Activated T-helper 9 cell treated with anti-CD3 and anti-CD28 coated beads, Interleukin-2, amount 50 U/mL, for 16 hours (primary cell): Measurements from ENCODE around the gene MTHFSD.
A peak's percentile ranks its signal among the peaks of the same experiment; 100 is the strongest.

Experiments
- DNase-seq: peaks from one replicate; pipeline ENCODE4 v3.0.0-alpha.2; 2020; ENCODE audit warnings: low read depth

Gene MTHFSD

DNA sequence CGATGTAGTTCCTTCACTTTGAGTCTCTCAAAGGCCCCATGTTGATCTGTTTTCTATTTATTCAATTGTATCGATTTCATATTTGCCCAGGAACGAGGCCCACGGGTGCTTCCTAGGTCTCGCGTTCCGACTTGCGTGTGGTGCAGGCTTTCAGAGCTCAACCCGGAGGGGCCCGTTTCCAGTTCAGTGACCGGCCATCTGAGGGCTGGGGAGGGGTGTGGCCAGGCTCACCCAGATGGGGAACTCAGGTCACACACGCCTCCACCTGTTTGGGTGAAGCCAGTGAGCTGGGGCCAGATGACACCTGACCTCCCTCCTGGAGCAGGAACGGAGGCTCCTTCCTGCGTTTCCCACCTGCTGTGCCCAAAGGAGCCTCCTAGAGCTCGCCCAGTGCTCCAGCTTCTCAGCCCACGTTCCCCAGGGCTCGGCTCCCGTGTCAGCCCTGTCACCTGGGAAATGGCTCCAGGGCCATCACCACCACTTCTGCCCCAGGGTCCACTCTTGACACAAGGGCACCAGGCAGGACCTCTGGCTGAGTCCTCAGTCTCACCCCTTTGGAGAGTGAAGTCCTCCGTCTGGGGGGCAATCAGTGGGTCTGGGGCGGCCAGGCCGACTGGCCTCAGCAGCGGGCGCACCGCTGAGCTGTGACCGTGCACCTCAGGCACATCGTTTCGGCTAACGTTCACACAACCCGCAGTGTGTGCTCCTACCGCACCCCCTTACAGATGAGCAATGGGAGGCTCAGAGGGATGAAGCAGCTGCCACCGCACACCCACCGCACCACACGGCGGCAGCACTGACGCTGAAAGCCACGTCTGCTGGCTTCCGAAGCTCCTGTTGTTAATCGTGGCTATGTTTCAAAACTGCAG is 26.7 kb downstream of the MTHFSD start:
- no peak for DNase-seq

DNA sequence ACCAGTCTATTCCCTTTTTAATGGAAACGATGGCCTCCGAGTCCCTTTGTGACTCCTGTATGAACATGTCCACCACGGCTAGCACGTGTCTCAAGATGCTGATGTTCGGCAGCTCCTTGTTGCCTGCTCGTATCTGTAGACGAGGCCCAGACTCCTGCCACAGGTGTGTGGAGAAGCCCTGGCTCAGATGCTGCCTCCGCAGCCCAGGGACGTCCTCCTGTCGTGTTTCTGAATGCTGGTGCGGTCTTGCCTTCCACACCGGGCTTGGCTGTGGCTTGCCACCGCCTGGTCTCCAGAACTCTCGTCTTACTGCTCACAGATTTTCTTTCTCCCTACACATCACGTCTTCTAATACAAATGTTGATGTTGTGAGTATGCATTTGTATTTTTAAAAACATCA is 27.7 kb downstream of the MTHFSD start:
- no peak for DNase-seq

DNA sequence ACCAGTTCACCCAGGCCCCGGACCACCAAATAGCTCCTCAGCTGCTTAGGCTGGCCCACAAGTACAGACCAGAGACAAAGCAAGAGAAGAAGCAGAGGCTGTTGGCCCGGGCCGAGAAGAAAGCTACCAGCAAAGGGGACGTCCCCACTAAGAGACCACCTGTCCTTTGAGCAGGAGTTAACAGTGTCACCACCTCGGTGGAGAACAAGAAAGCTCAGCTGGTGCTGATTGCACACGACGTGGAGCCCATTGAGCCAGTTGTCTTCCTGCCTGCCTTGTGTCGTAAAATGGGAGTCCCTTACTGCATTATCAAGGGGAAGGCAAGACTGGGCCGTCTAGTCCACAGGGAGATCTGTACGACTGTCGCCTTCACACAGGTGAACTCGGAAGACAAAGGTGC is 29.3 kb downstream of the MTHFSD start:
- DNase-seq = no peak

DNA sequence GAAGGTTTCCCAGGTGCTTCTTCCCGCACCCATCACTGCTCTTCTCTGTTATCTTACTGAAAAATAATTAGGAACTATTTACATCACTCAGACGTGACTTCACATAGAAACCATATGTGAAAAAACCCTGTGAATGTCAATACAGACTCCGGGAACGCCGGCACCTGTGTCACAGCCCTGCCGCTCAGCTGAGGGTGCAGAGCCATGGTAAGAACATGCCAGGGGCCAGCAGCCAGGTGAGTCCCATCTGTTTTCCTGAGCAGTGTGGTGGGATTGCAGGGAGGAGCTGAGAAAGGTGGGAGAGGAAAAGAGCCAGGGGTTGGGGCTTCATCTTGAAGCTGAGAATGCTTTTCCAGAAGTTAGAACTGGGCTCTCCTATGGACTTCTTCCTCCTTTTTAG is 31.0 kb downstream of the MTHFSD start:
- no peak for DNase-seq

DNA sequence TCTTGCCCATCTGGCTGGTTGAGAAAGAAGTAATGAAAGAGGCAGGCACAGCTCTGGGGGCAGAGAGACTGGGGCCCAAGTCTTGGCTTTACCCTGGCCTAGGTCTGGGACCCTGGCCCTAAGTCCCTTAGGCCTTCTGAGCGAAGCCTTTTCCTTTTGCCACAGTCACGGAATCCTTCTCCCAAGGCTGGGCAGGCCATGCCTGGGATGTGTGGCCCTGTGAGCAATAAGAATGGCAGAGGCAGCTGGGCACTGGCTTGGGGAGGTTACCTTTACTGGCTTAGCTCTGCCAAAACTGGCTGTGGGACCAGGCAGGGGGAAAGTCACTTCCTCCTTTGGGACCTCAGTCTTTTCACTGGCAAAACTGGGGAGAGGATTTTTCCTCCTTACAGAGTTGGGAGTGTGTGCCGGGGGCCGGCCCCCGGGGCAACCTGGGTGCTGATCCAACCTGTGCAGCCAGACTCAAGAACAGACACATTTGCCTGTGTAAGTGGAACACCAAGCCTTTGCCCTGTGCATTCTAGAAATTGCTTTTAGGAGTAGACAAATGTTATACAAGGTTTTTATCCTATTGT is 31.8 kb downstream of the MTHFSD start:
- no peak for DNase-seq

DNA sequence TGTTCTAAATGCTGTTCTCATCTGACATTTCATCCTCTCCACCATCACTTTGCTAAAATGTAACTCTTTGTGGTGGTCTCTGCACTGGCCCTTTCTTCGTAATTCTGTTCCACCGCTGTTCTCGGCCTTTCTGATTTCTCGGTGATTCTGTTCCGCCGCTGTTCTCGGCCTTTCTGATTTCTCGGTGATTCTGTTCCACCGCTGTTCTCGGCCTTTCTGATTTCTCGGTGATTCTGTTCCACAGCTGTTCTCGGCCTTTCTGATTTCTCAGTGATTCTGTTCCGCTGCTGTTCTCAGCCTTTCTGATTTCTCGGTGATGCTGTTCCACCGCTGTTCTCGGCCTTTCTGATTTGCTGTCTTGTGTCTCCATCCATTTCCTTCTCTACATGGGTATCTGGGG is 32.4 kb downstream of the MTHFSD start:
- DNase-seq = no peak

DNA sequence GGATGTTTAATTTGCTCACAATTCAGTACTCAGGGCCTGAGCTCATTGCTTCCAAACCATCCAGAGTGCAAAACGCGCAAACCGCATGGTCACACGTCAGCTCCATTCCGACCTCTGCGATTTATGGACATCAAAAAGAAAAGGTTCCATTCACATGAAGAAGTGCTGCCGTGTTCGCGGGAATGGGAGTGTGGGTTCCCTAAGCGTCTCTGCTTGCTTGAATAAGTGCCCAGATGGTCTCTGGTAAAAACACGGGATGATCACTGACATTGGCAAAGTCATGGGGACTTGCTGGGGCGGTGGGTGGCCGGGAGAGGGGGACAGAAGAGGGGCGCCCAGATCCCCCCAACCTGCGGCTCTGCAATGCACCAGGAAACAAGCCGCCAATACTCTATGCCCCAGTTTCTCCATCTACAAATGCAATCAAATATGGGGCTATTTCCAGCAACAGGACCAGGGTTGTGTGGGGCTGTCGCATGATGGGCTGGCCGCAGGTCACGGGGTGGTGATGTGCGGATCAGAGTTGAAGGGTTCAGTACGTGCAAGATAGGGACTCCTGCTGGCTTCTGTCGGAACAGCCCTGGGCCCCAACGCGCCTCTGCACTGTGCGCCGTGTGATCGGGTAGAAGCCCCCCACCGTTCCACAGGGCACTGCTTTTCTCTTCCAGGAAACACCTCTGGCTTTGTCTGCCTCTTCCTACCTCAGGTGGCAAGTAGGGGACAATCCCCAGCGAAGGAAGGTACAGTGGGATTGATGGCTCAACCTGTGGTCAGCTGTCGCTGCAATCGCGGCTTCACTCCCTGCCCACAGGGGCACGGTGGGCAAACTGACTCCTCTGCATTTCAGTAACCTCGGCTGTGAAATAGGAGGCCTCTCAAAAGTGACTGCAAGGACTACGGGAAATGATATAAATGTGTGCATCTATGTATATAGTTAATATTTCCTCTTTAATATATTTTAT is 33.5 kb downstream of the MTHFSD start:
- DNase-seq = no peak

DNA sequence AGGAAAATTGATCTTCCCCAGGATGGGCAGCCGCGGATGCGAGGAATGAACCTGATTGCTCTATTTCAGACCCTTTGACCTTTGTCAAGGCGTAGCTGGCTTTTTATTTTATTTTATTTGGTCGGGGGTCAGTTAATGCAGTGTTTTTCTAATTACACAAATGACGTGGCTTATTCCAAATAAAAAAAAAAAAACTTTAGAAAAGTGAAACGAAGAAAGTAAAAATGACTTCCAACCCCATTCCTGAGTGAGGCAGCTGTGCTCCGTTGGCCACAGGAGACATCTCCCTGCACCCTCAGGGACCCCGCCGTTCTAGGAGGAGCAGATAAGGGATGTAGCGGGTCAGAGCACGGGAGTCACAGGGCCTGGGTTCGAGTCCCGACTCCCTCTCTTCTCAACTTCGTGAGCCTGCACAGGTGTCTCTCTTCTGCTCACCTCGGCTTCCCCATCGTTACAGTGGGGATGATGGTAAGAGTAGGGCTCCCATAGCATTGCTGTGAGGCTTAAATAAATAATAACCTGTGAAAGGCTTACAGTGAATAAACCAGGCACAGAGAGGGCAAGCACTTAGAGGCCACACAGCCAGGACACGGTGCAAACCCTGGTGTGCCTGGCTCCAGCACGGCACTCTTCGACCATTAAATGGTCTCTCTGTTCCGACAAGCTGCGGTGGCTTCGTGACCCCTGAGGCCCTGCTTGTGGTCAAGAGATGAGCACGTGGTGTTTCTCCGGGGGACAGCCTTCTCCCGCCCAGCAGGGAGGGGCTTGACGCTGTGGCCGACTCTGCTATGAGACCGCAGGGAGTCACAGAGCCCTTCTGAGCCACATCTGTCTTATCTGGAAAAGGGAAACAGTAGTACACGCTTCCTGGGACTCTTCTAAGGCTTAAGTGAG is 34.5 kb downstream of the MTHFSD start:
- DNase-seq = no peak

DNA sequence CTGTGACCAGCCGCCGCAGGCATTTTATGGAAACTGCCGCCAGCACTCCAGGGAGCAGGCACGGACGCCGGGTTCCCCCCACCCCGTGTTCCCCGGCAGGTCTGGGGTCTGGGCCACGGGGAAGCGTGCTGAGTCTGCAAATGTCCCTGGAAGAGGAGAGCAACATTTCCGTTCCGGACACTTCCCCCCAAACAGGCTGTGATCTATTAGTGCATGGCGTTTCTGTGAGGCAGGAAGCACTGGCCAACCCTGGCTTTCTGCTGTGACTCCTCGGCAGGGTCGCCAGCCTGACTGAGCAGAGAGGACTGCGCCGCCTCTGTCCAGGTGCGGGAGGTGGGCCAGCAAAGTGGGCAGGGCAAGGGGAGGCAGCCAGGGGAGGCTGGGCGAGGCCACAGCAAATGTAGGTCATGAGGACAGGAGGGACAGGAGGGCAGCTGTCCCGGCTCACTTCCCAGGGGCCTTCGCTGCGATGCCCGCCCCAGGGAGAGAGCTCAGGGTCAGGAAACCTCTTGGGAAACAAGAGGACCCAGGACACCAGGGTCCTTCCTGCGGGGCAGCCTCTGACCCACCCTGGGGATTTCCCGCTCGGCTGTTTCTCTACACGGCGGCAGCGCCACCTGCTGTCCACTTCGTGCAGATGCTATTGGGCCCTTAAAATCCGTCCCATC is 35.3 kb downstream of the MTHFSD start:
- peak; percentile 40 for DNase-seq

DNA sequence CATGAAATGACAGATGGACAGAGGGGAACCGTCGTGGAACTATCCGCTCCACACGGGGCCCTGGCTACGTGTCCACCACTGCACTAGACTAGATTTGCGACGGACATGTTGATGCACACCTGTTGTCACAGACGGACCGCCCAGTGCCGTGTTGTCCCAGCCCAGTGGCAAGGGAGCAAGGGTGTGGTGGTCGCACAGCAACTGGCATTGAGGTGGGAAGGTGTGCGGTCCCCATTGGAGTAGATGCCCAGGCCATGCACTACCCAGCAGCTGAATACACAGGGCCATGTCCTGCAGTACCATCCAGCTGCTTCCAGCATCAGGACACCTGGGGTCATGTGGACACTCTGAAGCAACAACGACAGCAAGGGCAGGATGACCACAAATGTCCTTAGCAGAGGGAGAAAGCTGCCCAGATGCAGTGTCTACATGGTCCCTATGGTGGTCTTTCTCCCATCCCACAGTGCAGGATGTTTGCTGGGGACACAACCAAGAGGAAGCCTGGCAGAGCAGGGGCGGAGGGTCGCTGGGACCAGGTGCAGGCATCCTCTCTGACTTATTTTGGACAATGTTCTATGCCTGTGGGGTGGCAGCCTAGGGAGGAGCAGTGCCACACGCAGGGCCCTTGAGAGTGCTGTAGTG is 35.9 kb downstream of the MTHFSD start:
- DNase-seq = no peak

DNA sequence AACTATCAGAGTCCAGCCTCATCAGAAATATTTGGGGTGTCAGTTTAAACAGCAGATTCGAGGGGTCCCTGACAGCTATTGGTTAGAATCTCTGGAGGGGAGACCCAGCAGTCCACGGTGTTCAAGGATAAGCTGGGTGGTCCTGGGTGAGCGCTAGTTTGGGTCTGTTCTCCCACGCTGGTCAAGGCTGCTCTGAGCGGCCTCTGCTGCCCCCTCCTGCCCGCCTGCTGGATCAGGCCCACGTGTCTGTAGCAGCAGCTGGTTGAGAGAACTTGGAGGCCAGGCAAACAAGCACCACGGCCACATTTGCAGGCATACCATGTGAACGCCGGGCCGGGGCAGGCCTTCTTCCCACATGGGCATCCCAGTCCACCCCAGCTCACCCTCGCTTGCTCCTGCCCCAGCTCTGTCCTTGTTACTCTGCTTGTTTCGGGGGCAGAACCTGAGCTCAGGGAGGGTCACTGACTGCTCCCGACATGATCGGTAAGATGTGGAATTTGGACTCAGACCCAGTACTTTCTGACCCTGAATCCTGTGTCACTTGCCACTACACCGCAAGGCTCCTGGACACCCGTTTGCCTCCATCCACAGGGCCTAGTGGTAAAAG is 37.3 kb downstream of the MTHFSD start:
- DNase-seq = no peak

DNA sequence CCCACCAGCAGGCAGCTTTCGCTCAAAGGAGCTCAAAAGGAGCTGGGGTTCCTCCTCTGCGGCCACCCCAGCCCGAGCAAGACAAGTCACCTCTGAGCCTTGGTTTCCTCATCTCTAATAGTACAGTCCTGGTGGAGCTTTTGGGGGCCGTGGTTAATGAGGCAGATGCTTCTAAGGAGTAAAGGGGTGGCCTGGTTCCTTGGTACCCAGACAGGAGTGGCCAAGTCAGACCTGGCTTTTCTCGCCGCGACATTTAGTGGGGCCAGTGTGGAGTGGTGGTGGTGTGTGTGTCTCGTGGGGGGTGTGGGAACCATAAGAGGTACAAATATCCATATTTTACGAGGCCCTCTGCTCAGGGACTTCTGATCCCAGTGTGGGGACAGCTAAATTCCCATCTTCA is 38.0 kb downstream of the MTHFSD start:
- no peak for DNase-seq

DNA sequence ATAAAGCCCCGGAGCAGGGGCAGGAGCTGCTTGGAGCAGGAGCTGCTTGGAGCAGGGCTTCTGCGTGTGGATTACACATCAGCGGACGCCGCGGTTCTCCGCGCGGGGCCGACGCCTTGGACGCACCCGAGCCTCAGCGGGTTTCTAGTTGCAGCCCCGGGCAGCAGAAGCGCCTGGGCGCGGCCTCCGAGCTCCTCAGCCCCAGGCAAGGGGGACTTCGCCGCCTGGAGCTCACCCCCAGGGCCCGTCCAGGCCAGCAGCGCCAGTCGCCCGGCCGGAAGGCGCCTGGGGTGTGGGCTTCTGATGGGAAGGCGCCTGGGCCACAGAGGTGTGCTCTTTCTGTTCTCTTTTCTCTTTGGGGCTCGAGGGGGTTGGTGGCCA is 38.4 kb downstream of the MTHFSD start:
- no peak for DNase-seq

DNA sequence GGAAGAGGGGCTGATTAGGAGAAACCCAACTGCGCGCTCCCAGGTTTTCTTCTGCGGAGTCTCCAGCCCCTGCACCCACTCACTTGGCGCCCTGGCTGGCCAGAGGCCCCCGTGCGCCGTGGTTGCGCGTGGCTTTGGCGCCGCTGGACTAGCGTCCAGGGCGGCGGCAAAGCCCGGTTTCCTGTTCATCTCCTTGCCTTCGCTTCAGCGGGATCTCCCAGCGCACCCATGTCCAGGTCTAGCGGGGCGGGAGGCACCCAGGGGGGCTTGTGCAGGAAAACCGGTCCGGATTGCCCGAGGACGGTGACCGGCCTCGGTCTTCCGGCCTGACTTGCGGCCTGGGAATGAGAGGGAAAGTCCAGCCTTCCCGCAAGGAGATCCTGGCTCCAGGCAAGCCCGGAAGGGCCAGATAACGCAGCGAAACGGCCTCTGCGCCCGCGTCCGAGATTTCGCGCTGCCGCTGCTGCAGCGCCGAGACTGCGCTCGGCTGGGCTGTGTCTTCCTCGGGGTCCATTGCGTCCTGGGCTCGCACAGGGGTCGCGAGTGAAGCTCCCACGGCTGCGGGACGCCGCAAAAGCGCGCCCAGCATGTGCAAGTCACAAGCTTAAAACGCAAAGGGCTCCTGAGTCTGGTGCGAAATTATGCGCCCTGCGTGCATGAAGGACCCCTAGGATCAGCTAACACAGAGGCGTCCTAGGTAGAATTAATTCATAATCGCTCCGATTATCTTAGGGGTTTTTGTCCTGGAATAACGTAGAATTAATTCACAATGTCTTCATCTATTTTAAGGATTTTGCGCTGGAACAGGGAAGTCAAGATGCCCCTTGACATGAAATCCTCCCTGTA is 39.0 kb downstream of the MTHFSD start:
- DNase-seq = no peak

DNA sequence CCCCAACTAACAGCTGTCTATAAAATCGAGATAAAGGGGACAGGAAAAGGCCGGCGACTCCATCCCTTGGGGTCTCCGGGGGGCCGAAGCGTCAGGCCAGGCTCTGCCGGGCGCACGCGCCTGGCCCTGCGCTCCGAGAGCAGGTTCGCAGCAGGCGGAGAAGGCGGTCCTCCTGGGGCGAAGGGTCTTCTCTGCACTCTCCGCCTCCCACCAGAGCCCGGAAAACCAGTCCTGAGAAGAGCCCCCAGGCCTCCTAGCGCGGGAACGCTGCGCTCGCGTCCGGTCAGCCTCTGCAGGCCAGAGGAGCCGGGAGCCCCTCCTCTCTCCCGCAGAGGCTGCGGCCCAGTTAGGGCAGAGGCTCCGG is 39.6 kb downstream of the MTHFSD start:
- no peak for DNase-seq

DNA sequence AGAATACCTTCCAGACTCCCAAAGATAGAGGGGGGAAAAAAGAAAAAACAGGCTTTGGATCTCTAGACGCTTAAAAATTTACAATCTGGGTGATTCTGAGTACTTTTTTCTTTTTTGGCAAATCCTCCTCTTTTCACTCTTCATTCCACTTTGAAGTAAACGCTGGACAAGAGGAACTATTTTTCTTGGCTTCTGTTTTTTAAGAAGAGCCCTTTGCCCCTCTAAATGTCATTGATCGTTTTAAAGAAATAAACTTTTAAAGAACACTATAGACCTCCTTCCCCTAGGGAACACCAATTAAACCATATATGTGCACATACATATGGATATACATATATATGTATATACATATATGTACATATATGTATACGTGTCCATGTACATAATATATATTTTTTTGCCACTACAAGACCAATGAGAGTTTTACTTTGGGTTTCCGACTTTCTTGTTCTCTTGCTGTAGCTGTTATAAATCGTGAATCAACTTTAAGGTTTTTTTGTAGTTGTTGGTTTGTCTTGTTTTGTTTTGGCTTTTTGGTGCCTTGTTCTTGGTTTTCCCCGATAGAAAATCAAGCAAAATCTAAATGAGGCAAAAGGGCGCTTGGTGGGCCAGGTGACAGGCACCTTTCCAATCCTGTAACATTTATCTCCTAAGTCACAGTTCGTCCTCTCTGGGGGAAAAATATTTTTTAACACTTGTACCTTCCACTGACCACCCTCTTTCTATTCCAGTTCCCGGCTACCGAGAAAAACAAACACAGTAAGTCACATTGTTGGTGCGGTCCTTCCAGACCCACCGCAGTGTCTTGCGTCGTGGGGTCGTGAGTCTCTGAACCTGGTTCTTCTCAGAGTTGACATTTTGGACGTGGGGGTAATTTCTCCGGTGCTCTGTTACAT is 40.3 kb downstream of the MTHFSD start:
- DNase-seq = no peak

DNA sequence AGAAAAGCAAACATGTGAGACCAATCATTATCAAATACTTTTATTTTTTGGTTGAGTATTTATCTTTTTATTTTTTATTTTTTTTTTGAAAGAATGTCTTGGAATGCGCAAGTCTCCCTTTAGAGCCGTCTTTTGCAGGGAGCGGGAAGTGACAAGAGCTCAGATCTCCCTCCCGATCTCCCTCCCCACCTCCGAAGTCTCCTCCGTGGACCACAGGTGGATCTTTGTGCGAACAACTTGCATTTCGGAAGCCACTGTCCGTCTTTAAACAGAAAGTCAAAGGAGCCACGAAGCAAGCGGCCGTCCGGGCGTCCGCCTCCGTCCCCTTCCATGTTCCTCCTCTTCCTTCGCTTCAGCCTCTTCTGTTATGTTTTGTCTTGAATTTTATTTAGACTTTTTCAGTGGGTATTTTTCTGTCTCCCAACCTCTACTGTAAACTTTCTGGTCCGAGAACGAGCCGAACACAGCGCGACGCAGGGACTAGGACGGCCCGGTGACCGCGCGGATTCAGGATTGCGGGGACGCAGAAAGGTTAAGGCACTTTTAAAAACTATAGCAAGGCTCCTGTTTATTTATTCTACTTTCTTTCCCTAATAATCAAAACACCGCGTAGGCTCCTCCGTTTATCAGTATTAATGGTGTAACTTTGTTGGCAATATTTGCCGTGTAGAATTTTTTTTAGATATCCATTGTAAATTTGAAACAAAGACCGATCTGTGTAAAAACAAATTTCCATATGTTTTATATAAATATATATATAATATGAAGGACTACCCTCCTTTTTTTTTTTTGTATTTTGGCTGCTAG is 41.4 kb downstream of the MTHFSD start:
- DNase-seq = no peak
